Measurements from ENCODE around the gene ACSF2. TPM values are rescaled to one million over a fixed set of nuclear protein-coding genes. Genes with fewer than 3 reads are reported as not detected.

The ACSF2 gene
- total and polyA plus RNA-seq, 2 of the 13 experiments (the other 11 are each of a cell fraction or from before 2014, with no cell fraction given), result 87.3 to 109 TPM

DNA sequence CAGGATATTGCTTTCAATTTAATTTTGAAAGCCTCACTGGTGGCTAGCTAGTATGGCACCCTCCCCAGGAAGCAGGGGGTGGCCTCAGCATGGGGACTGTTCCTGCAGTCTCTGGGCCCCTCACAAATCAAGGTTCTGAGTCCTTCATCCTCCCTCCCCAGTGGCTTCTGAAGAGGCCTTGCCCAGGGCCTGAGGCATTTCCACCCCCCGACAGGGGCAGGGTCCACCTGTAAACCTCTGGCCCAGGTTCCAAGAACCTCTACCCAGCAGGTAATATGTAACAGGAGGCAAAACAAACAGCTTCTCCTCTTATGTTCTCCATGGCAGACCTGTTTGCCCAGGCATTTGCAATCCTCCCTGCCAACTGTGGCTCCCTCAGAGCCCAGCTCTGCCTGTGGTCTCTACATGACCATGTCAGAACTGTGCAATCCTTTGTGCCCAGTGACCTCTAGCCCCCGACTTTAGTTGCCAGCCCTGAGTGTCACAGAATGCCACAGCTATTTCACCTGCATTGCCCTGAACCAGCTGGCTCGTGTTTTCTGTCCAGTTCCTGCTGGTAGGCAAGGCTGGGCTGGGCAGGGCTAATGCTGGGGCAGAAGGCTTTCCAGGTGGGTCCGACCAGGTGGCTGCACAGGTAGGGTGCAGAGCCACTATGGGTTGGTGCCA is 14.3 kb downstream of the ACSF2 start (continued):
- TF ChIP-seq, protein P1, sequence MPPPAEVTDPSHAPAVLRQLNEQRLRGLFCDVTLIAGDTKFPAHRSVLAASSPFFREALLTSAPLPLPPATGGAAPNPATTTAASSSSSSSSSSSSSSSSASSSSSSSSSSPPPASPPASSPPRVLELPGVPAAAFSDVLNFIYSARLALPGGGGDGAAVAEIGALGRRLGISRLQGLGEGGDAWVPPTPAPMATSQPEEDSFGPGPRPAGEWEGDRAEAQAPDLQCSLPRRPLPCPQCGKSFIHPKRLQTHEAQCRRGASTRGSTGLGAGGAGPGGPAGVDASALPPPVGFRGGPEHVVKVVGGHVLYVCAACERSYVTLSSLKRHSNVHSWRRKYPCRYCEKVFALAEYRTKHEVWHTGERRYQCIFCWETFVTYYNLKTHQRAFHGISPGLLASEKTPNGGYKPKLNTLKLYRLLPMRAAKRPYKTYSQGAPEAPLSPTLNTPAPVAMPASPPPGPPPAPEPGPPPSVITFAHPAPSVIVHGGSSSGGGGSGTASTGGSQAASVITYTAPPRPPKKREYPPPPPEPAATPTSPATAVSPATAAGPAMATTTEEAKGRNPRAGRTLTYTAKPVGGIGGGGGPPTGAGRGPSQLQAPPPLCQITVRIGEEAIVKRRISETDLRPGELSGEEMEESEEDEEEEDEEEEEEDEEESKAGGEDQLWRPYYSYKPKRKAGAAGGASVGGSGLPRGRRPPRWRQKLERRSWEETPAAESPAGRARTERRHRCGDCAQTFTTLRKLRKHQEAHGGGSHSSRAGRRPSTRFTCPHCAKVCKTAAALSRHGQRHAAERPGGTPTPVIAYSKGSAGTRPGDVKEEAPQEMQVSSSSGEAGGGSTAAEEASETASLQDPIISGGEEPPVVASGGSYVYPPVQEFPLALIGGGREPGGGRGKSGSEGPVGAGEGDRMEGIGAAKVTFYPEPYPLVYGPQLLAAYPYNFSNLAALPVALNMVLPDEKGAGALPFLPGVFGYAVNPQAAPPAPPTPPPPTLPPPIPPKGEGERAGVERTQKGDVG (CRISPR knock-in tag; IDR thresholded peaks at IDR 0.05; ENCODE audit: borderline replicate concordance), result peak; percentile 78; the same call in 1 of the 2 replicates
- TF ChIP-seq RAD21 (CRISPR knock-in tag; IDR thresholded peaks at IDR 0.05) (0 out of 2 replicates have a peak, but pooled peaks have one; percentile 19), ATM (IDR thresholded peaks at IDR 0.05; ENCODE audit: borderline replicate concordance) (no peak), BORCS8-MEF2B (CRISPR knock-in tag; IDR thresholded peaks at IDR 0.05) (no peak), SMC3 (IDR thresholded peaks at IDR 0.05; ENCODE audit: low read length) (no peak), HOXD1 (CRISPR knock-in tag; IDR thresholded peaks at IDR 0.05) (0 out of 2 replicates have a peak, but pooled peaks have one; percentile 44), ZNF136 (CRISPR knock-in tag; IDR thresholded peaks at IDR 0.05; ENCODE audit: low read depth) (no peak), SKI (IDR thresholded peaks at IDR 0.05; ENCODE audit: partially characterized antibody) (no peak), AGO1 (IDR thresholded peaks at IDR 0.05; ENCODE audit: low read depth, low read length, poor library complexity, severe bottlenecking) (no peak), ISL2 (CRISPR knock-in tag; IDR thresholded peaks at IDR 0.05) (peak; percentile 44; the same call in 1 of the 2 replicates), KDM4B (CRISPR knock-in tag; IDR thresholded peaks at IDR 0.05) (peak; percentile 59; the same call in 1 of the 2 replicates), MTA1 (CRISPR knock-in tag; IDR thresholded peaks at IDR 0.05; ENCODE audit: borderline replicate concordance) (peak; percentile 88), EZH2 (conservative IDR thresholded peaks at IDR 0.05; ENCODE audit: low read depth, low read length) (no peak), POLR2G (IDR thresholded peaks at IDR 0.05; ENCODE audit: low read depth, low read length) (no peak), ZNF260 (CRISPR knock-in tag; IDR thresholded peaks at IDR 0.05; ENCODE audit: borderline replicate concordance, low read depth) (no peak), ZC3H13 (CRISPR knock-in tag; IDR thresholded peaks at IDR 0.05) (no peak), ZBTB42 (CRISPR knock-in tag; IDR thresholded peaks at IDR 0.05) (no peak), REPIN1 (CRISPR knock-in tag; IDR thresholded peaks at IDR 0.05; ENCODE audit: borderline replicate concordance, low read depth) (peak; percentile 67; the same call in 1 of the 2 replicates), ZNF460 (CRISPR knock-in tag; IDR thresholded peaks at IDR 0.05; ENCODE audit: borderline replicate concordance) (no peak), JUND (CRISPR knock-in tag; IDR thresholded peaks at IDR 0.05) (peak; percentile 10; the same call in 1 of the 2 replicates), ZNF672 (CRISPR knock-in tag; IDR thresholded peaks at IDR 0.05) (no peak)
- TF ChIP-seq, protein P2, sequence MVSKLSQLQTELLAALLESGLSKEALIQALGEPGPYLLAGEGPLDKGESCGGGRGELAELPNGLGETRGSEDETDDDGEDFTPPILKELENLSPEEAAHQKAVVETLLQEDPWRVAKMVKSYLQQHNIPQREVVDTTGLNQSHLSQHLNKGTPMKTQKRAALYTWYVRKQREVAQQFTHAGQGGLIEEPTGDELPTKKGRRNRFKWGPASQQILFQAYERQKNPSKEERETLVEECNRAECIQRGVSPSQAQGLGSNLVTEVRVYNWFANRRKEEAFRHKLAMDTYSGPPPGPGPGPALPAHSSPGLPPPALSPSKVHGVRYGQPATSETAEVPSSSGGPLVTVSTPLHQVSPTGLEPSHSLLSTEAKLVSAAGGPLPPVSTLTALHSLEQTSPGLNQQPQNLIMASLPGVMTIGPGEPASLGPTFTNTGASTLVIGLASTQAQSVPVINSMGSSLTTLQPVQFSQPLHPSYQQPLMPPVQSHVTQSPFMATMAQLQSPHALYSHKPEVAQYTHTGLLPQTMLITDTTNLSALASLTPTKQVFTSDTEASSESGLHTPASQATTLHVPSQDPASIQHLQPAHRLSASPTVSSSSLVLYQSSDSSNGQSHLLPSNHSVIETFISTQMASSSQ (IDR thresholded peaks at IDR 0.05; ENCODE audit: low read depth), result no peak
- TF ChIP-seq, protein P2 (CRISPR knock-in tag; IDR thresholded peaks at IDR 0.05; ENCODE audit: borderline replicate concordance), result 0 out of 2 replicates have a peak, but pooled peaks have one; percentile 18

Data from HepG2 (cell line).